ENCODE measurements around the gene ING5.

The ING5 gene

GRCh38 chr2:241746084-241746483, 44.2 kb downstream of the ING5 start:
- DNase-seq (ENCODE audit: insufficient read length): no peak
- no peak for FAIRE-seq
- TF ChIP-seq POLR2A (IDR thresholded peaks at IDR 0.05; ENCODE audit: low read depth, low read length) (no peak), TAF1 (IDR thresholded peaks at IDR 0.05; ENCODE audit: borderline replicate concordance, low read depth, low read length) (no peak), POLR2AphosphoS5 (IDR thresholded peaks at IDR 0.05; ENCODE audit: low read depth, low read length) (no peak)

DNA sequence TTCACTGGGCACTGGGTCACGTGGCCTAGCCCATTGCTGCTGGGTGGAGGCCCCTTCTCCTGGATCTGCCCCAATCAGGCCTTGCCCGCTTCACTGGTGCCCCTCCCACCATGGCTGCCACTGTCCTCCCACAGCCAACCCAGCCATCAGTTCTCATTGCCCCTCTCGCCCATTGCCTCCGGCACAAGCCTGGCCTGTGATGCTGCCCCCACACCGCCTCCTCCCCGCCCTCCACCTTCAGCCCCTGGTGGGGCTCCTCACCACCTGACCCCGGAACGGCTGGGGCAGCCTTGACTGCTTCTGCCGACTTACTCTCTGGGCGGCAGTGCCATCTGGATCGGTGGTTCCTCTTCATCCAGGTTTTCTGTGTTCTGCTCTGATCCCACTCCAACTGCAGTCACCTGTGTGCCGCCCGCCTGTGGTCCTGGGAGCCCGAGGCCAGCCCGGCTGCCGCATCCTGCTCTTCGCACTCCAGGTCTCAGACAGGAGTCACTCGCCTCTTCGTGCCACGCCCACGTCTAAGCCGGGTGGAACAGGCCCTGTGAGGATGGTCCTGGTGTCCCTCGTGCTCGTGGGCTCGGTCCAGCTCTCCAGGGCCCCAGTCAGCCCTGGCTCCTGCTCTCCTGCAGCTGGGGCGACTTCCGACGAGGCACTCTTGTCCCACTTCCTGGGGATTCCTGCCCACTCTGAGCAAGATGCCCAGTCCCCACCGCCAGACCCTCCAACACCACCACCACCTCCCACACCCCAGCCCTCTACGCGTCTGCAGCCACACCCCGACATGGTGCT, 46.8 kb downstream of the ING5 start:
- DNase-seq (ENCODE audit: insufficient read length) (no peak), FAIRE-seq (no peak)

GRCh38 chr2:241750076-241750840, 48.4 kb downstream of the ING5 start:
- no peak for DNase-seq (ENCODE audit: insufficient read length)
- FAIRE-seq: no peak
- TF ChIP-seq TAF1 (IDR thresholded peaks at IDR 0.05; ENCODE audit: borderline replicate concordance, low read depth, low read length) (no peak), POLR2AphosphoS5 (IDR thresholded peaks at IDR 0.05; ENCODE audit: low read depth, low read length) (no peak), POLR2A (IDR thresholded peaks at IDR 0.05; ENCODE audit: low read depth, low read length) (no peak)

More for the DNA sequence above, 46.8 kb downstream of the ING5 start:
- no peak for TF ChIP-seq POLR2AphosphoS5 (IDR thresholded peaks at IDR 0.05; ENCODE audit: low read depth, low read length)

DNA sequence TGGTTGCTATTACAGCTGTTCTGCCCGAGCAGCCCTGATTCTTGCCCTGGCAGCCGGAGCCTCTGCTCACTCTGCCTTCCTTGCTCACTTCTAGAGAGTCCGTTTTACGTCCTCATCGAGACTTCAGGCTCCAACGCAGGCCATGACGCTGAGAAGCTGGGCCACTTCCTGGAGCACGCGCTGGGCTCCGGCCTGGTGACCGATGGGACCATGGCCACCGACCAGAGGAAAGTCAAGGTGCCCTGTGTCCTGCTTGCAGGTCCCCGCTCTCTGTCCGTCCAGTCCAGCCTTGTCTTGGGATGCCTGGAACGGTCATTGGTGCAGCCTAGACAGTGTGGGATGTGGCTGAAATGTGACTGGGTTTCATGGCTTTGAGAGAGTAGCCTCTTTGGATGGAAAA, 49.3 kb downstream of the ING5 start:
- no peak for DNase-seq (ENCODE audit: insufficient read length)
- no peak for FAIRE-seq
- no peak for TF ChIP-seq POLR2A (IDR thresholded peaks at IDR 0.05; ENCODE audit: low read depth, low read length)
- no peak for TF ChIP-seq POLR2AphosphoS5 (IDR thresholded peaks at IDR 0.05; ENCODE audit: low read depth, low read length)
- TF ChIP-seq TAF1 (IDR thresholded peaks at IDR 0.05; ENCODE audit: borderline replicate concordance, low read depth, low read length): no peak

DNA sequence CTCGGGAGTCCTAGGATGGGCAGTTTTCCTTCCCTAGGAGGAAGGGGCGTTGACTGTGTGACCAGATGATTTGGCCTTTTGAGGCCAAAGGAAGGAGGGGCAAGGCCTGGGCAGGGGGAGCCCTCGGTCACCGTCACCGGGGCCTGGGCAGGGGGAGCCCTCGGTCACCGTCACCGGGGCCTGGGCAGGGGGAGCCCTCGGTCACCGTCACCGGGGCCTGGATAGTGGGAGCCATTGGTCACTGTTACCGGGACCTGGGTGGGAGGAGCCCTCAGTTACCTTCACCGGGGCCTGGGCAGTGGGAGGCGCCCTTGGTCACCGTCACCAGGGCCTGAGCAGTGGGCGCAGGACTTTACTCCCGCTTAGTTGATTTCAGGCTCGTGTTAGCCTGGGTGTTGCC, 49.9 kb downstream of the ING5 start:
- no peak for TF ChIP-seq TAF1 (IDR thresholded peaks at IDR 0.05; ENCODE audit: borderline replicate concordance, low read depth, low read length)
- no peak for TF ChIP-seq POLR2AphosphoS5 (IDR thresholded peaks at IDR 0.05; ENCODE audit: low read depth, low read length)
- TF ChIP-seq POLR2A (IDR thresholded peaks at IDR 0.05; ENCODE audit: low read depth, low read length): no peak
- FAIRE-seq: no peak

DNA sequence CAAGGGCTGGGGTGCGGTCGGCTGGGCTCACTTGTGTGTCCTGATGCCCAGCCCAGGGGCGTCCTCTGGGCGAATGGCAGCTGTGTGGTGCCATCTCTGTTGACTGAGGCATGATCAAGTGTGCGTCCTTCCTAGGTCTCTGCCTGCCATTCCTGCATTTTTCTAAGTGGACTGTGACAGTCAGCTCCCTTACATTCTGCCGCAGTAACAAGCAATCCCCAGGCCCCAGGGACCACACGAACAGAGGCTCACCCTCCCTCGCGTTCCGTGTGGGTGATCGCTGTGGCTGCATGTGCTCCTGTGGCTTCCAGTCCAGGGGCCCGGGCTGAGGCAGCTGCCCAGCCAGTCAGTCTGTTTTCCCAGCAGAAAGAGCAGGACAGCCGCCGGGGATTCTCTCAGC, 50.4 kb downstream of the ING5 start:
- no peak for FAIRE-seq
- no peak for DNase-seq (ENCODE audit: insufficient read length)
- TF ChIP-seq POLR2A (IDR thresholded peaks at IDR 0.05; ENCODE audit: low read depth, low read length) (no peak), POLR2AphosphoS5 (IDR thresholded peaks at IDR 0.05; ENCODE audit: low read depth, low read length) (no peak), TAF1 (IDR thresholded peaks at IDR 0.05; ENCODE audit: borderline replicate concordance, low read depth, low read length) (no peak)

More for the DNA sequence above, 49.9 kb downstream of the ING5 start:
- DNase-seq (ENCODE audit: insufficient read length): no peak

- DNase-seq (ENCODE audit: insufficient read length): no peak
- no peak for FAIRE-seq
- TF ChIP-seq POLR2AphosphoS5 (IDR thresholded peaks at IDR 0.05; ENCODE audit: low read depth, low read length): no peak
- TF ChIP-seq TAF1 (IDR thresholded peaks at IDR 0.05; ENCODE audit: borderline replicate concordance, low read depth, low read length): no peak
- TF ChIP-seq POLR2A (IDR thresholded peaks at IDR 0.05; ENCODE audit: low read depth, low read length): no peak
These were observed 50.9 kb downstream of the ING5 start for GRCh38 chr2:241752689-241753276.

- FAIRE-seq: no peak
- no peak for DNase-seq (ENCODE audit: insufficient read length)
- TF ChIP-seq POLR2AphosphoS5 (IDR thresholded peaks at IDR 0.05; ENCODE audit: low read depth, low read length): no peak
- no peak for TF ChIP-seq TAF1 (IDR thresholded peaks at IDR 0.05; ENCODE audit: borderline replicate concordance, low read depth, low read length)
- no peak for TF ChIP-seq POLR2A (IDR thresholded peaks at IDR 0.05; ENCODE audit: low read depth, low read length)
These were observed 51.7 kb downstream of the ING5 start for GRCh38 chr2:241753493-241753892.

DNA sequence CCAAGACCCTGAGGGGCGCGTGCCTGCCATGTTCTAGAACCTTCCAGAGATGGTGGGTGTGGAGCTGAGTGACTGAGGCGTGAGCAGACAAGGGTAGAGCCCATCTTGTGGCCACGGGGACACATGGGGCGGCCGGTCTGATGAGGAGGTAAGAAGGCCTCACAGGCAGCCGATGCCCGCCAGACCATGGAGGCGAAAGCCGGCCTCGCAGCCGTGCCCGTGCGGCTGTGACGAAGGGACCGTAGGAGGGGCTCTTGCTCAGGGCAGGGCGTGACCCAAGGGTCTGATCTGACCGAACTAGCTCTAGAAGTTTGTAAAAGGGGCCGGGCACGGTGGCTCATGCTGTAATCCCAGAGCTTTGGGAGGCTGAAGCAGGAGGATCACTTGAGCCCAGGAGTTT, 52.2 kb downstream of the ING5 start:
- no peak for DNase-seq (ENCODE audit: insufficient read length)
- FAIRE-seq: no peak
- TF ChIP-seq TAF1 (IDR thresholded peaks at IDR 0.05; ENCODE audit: borderline replicate concordance, low read depth, low read length) (no peak), POLR2A (IDR thresholded peaks at IDR 0.05; ENCODE audit: low read depth, low read length) (no peak)

- FAIRE-seq (no peak), DNase-seq (ENCODE audit: insufficient read length) (no peak)
- TF ChIP-seq POLR2AphosphoS5 (IDR thresholded peaks at IDR 0.05; ENCODE audit: low read depth, low read length) (no peak), TAF1 (IDR thresholded peaks at IDR 0.05; ENCODE audit: borderline replicate concordance, low read depth, low read length) (no peak), POLR2A (IDR thresholded peaks at IDR 0.05; ENCODE audit: low read depth, low read length) (no peak)
These were observed 53.3 kb downstream of the ING5 start for GRCh38 chr2:241755166-241755565.

DNA sequence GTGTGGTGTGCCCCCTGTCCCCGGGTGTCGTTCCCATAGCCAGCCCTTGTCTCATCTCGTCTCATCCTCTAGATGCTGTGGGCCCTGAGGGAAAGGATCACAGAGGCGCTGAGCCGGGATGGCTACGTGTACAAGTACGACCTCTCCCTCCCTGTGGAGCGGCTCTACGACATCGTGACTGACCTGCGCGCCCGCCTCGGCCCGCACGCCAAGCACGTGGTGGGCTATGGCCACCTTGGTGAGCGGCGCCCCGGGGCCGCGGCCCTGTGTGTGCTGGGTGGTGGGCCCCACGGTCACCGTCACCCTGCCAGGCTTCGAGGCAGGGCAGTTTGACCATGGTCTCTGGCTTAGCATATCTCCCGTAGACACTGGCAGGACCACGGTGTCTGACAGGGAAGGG, 53.9 kb downstream of the ING5 start:
- FAIRE-seq (no peak), DNase-seq (ENCODE audit: insufficient read length) (no peak)
- no peak for TF ChIP-seq TAF1 (IDR thresholded peaks at IDR 0.05; ENCODE audit: borderline replicate concordance, low read depth, low read length)
- TF ChIP-seq POLR2A (IDR thresholded peaks at IDR 0.05; ENCODE audit: low read depth, low read length): no peak
- TF ChIP-seq POLR2AphosphoS5 (IDR thresholded peaks at IDR 0.05; ENCODE audit: low read depth, low read length): no peak
